H1 (cell line): Measurements from ENCODE around the gene TMC6. TPM values are rescaled to one million over a fixed set of nuclear protein-coding genes. Genes with fewer than 3 reads are reported as not detected.

Experiments
- CTCF ChIA-PET: fragments of 300-600 bp; sonication (Branson Sonifier 250); formaldehyde crosslinking; loops from one replicate; lab custom pipeline; 2021; ENCODE audit not compliant: partially characterized antibody; lab: Charles Lee
- POLR2A ChIA-PET: fragments of 300-600 bp; sonication (Branson Sonifier 250); formaldehyde crosslinking; loops from one replicate; lab custom pipeline; 2021; ENCODE audit warnings: inconsistent platforms; ENCODE audit not compliant: partially characterized antibody; lab: Charles Lee
- DNase-seq, 2 experiments: peaks; one replicate each; pipeline versions ENCODE4 v3.0.0 to v3.0.0-alpha.2; 2010 to 2022; ENCODE audit warnings: low spot score in 2 of 2, low read depth in 1 of 2, mixed read lengths in 1 of 2
- FAIRE-seq: peaks from 2 replicates; lab custom pipeline; 2011; peaks lifted over from hg19 to GRCh38; lab: Jason Lieb, UNC
- H2AFZ ChIP-seq: 2 replicates; pipeline ENCODE4 v1.8.1; 2012; ENCODE audit warnings: low read length, inconsistent platforms
- H2AK5ac ChIP-seq: 2 replicates; pipeline ENCODE4 v1.6.1; 2013; ENCODE audit warnings: low read depth, low read length
- H2BK120ac ChIP-seq: replicated peaks from 2 replicates; pipeline ENCODE3; 2013; ENCODE audit warnings: low read depth, low read length, inconsistent platforms
- H2BK12ac ChIP-seq: 2 replicates; pipeline ENCODE4 v1.6.1; 2013; ENCODE audit warnings: low read depth, low read length
- H2BK15ac ChIP-seq: 2 replicates; pipeline ENCODE4 v1.6.1; 2013; ENCODE audit warnings: low read length
- H2BK20ac ChIP-seq: 2 replicates; pipeline ENCODE4 v1.6.1; 2013; ENCODE audit warnings: low read length
- H2BK5ac ChIP-seq: 2 replicates; pipeline ENCODE4 v1.6.1; 2013; ENCODE audit warnings: low read depth, low read length
- H3K14ac ChIP-seq: 2 replicates; pipeline ENCODE4 v1.6.1; 2013; ENCODE audit warnings: inconsistent platforms; ENCODE audit not compliant: insufficient read length
- H3K18ac ChIP-seq: 2 replicates; pipeline ENCODE4 v1.6.1; 2013; ENCODE audit warnings: low read length; ENCODE audit errors: extremely low read depth
- H3K23ac ChIP-seq: 2 replicates; pipeline ENCODE4 v1.6.1; 2013; ENCODE audit warnings: inconsistent platforms; ENCODE audit not compliant: insufficient read length
- H3K23me2 ChIP-seq: 2 replicates; pipeline ENCODE4 v1.6.1; 2013; ENCODE audit warnings: low read depth, low read length
- H3K27ac ChIP-seq: 2 replicates; pipeline ENCODE4 v1.6.1; 2011; ENCODE audit warnings: low read depth, low read length, inconsistent platforms
- H3K27me3 ChIP-seq, 4 experiments: replicated peaks in 1 of 4; 1 replicate in 1 of 4; 2 replicates in 3 of 4; pipeline versions ENCODE4 v1.6.1 to v1.8.1; 2011 to 2013; ENCODE audit warnings: low read length in 3 of 4, mild to moderate bottlenecking in 3 of 4, inconsistent platforms in 2 of 4, mixed read lengths in 2 of 4, moderate library complexity in 1 of 4; ENCODE audit not compliant: control insufficient read depth in 3 of 4, insufficient read depth in 3 of 4; ENCODE audit errors: extremely low read depth in 1 of 4
- H3K36me3 ChIP-seq, 4 experiments: 2 replicates each; pipeline versions ENCODE4 v1.6.1 to v1.8.1; 2011 to 2013; ENCODE audit warnings: mild to moderate bottlenecking in 4 of 4, low read length in 3 of 4, moderate library complexity in 2 of 4, control low read depth in 1 of 4, inconsistent platforms in 1 of 4; ENCODE audit not compliant: insufficient read depth in 4 of 4, control insufficient read depth in 2 of 4
- H3K4ac ChIP-seq: replicated peaks from 2 replicates; pipeline ENCODE3; 2013; ENCODE audit warnings: low read length, low read depth, mixed read lengths, inconsistent platforms; ENCODE audit not compliant: insufficient read length
- H3K4me1 ChIP-seq, 4 experiments: replicated peaks in 1 of 4; 1 replicate in 1 of 4; 2 replicates in 3 of 4; pipeline versions ENCODE4 v1.6.1 to v1.8.1; 2011 to 2013; ENCODE audit warnings: low read length in 3 of 4, inconsistent platforms in 2 of 4, mixed read lengths in 1 of 4; ENCODE audit not compliant: insufficient read depth in 4 of 4, control insufficient read depth in 3 of 4
- H3K4me2 ChIP-seq, 2 experiments: 2 replicates each; pipeline versions ENCODE4 v1.6.1 to v1.8.1; 2011 to 2013; ENCODE audit warnings: low read depth in 2 of 2, low read length in 2 of 2, control low read depth in 1 of 2, inconsistent platforms in 1 of 2, mild to moderate bottlenecking in 1 of 2; ENCODE audit not compliant: insufficient read depth in 1 of 2
- H3K4me3 ChIP-seq, 4 experiments: fragments of 200-600, 300-600 bp in 1 of 4; sonication (generic), shearing (Covaris generic), sonication (Bioruptor Twin) in 1 of 4; 2 replicates each; pipeline versions ENCODE4 v1.5.1 to v1.8.1; 2011 to 2016; ENCODE audit warnings: low read length in 4 of 4, low read depth in 3 of 4, control low read depth in 2 of 4, inconsistent platforms in 2 of 4, mild to moderate bottlenecking in 2 of 4, mixed read lengths in 1 of 4, moderate library complexity in 1 of 4; ENCODE audit not compliant: insufficient read depth in 2 of 4; ENCODE audit errors: extremely low read depth in 1 of 4
- H3K56ac ChIP-seq: replicated peaks from 2 replicates; pipeline ENCODE3; 2013; ENCODE audit warnings: low read depth, mild to moderate bottlenecking, mixed read lengths, low read length, inconsistent platforms; ENCODE audit not compliant: insufficient read length
- H3K79me1 ChIP-seq: 2 replicates; pipeline ENCODE4 v1.6.1; 2013; ENCODE audit warnings: low read depth, low read length, control low read depth
- H3K79me2 ChIP-seq, 2 experiments: 2 replicates each; pipeline versions ENCODE4 v1.6.1 to v1.8.1; 2012 to 2013; ENCODE audit warnings: low read length in 2 of 2, mild to moderate bottlenecking in 2 of 2, inconsistent platforms in 1 of 2; ENCODE audit not compliant: insufficient read depth in 2 of 2, control insufficient read depth in 1 of 2
- H3K9ac ChIP-seq, 4 experiments: replicated peaks in 1 of 4; 1 replicate in 1 of 4; 2 replicates in 3 of 4; pipeline versions ENCODE4 v1.6.1 to v1.8.1; 2011 to 2013; ENCODE audit warnings: low read depth in 3 of 4, low read length in 3 of 4, control low read depth in 2 of 4, mild to moderate bottlenecking in 2 of 4, moderate library complexity in 2 of 4, inconsistent platforms in 1 of 4; ENCODE audit errors: extremely low read depth in 1 of 4
- H3K9me3 ChIP-seq, 2 experiments: 2 replicates each; pipeline versions ENCODE4 v1.6.1 to v1.8.1; 2012 to 2013; ENCODE audit warnings: mild to moderate bottlenecking in 2 of 2, moderate library complexity in 2 of 2, control low read depth in 1 of 2, inconsistent platforms in 1 of 2, low read depth in 1 of 2, low read length in 1 of 2, mixed read lengths in 1 of 2; ENCODE audit not compliant: insufficient read depth in 2 of 2
- H4K20me1 ChIP-seq, 2 experiments: replicated peaks in 1 of 2; 2 replicates each; pipeline versions ENCODE3 to v1.8.1; 2011 to 2013; ENCODE audit warnings: inconsistent platforms in 2 of 2, low read length in 2 of 2, mild to moderate bottlenecking in 1 of 2; ENCODE audit not compliant: insufficient read depth in 2 of 2, control insufficient read depth in 1 of 2
- H4K5ac ChIP-seq: 2 replicates; pipeline ENCODE4 v1.6.1; 2013; ENCODE audit warnings: low read length, low read depth, mixed read lengths, inconsistent platforms; ENCODE audit not compliant: insufficient read length
- H4K8ac ChIP-seq: 2 replicates; pipeline ENCODE4 v1.8.0; 2013; ENCODE audit warnings: mild to moderate bottlenecking, moderate library complexity, low read length, inconsistent platforms; ENCODE audit not compliant: insufficient read depth; ENCODE audit errors: extremely low read depth
- H4K91ac ChIP-seq: replicated peaks from 2 replicates; pipeline ENCODE3; 2013; ENCODE audit warnings: low read length, mixed read lengths, inconsistent platforms; ENCODE audit not compliant: insufficient read length
- ASH2L ChIP-seq: fragments of 200-600, 300-600 bp; sonication (generic); IDR thresholded peaks from one replicate; pipeline ENCODE4 v1.7.1; 2017; ENCODE audit warnings: low read length
- BACH1 ChIP-seq: IDR thresholded peaks from 2 replicates; pipeline ENCODE4 v1.6.1; 2012; ENCODE audit warnings: low read length, improper control_type of control experiment
- CEBPB ChIP-seq: IDR thresholded peaks from 2 replicates; pipeline ENCODE4 v1.6.1; 2012; ENCODE audit warnings: low read depth, low read length
- CREB1 ChIP-seq: IDR thresholded peaks from 2 replicates; pipeline ENCODE4 v1.6.1; 2012; ENCODE audit warnings: inconsistent platforms
- EGR1 ChIP-seq: IDR thresholded peaks from 2 replicates; pipeline ENCODE4 v1.6.1; 2011; ENCODE audit warnings: low read depth, low read length, borderline replicate concordance
- EP300 ChIP-seq, 2 experiments: IDR thresholded peaks; 1 replicate in 1 of 2; 2 replicates in 1 of 2; pipeline ENCODE4 v1.6.1; 2011 to 2012; ENCODE audit warnings: low read depth in 2 of 2, low read length in 2 of 2, mild to moderate bottlenecking in 2 of 2, borderline replicate concordance in 1 of 2, inconsistent platforms in 1 of 2, moderate library complexity in 1 of 2
- HDAC2 ChIP-seq, 2 experiments: fragments of 300-600 bp in 1 of 2; sonication (generic) in 1 of 2; IDR thresholded peaks; 2 replicates each; pipeline ENCODE4 v1.6.1; 2011 to 2012; ENCODE audit warnings: low read depth in 2 of 2, low read length in 2 of 2, mild to moderate bottlenecking in 2 of 2, moderate library complexity in 2 of 2, borderline replicate concordance in 1 of 2, inconsistent platforms in 1 of 2
- HDAC6 ChIP-seq: IDR thresholded peaks from one replicate; pipeline ENCODE4 v1.7.1; 2012; ENCODE audit warnings: low read depth, mild to moderate bottlenecking, inconsistent platforms, low read length, moderate library complexity
- POLR2A ChIP-seq, 2 experiments: IDR thresholded peaks; 1 replicate in 1 of 2; 2 replicates in 1 of 2; pipeline ENCODE4 v1.6.1; 2011; ENCODE audit warnings: low read depth in 2 of 2, low read length in 2 of 2, mild to moderate bottlenecking in 2 of 2; ENCODE audit errors: control extremely low read depth in 1 of 2
- RFX5 ChIP-seq: IDR thresholded peaks from 2 replicates; pipeline ENCODE4 v1.6.1; 2011; ENCODE audit warnings: low read depth, low read length, improper control_type of control experiment, borderline replicate concordance
- RNF2 ChIP-seq: fragments of 200-900, 300-1000 bp; sonication (generic); IDR thresholded peaks from 2 replicates; pipeline ENCODE4 v1.7.1; 2016; ENCODE audit warnings: borderline replicate concordance, low read depth, mild to moderate bottlenecking, antibody characterized with exemption, low read length; ENCODE audit not compliant: poor library complexity, severe bottlenecking; ENCODE audit errors: missing control alignments
- WGBS, 2 experiments: shearing (Covaris generic) in 1 of 2; methylation state at CpG; one replicate each; pipeline versions ENCODE4 v1.1.6 to v1.1.7; 2013 to 2015; ENCODE audit warnings: low lambda C conversion rate in 2 of 2, mixed read lengths in 2 of 2, inconsistent platforms in 1 of 2, low coverage in 1 of 2, missing lambda C conversion rate in 1 of 2; ENCODE audit not compliant: insufficient replicate concordance in 2 of 2, insufficient coverage in 1 of 2, insufficient read length in 1 of 2; ENCODE audit errors: extremely low coverage in 1 of 2, missing lambda C conversion rate in 1 of 2; 5-methylcytosine and 5-hydroxymethylcytosine counted together
- polyA plus RNA-seq, 7 experiments: library from polyadenylated mRNA; depleted of rRNA in 3 of 7; stranded (reverse) in 5 of 7; unstranded in 2 of 7; fragments of >200 nt in 5 of 7; fragments of 200-250 nt in 2 of 7; gene quantifications; 1 replicate in 5 of 7; 2 replicates in 1 of 7; 4 replicates in 1 of 7; pipeline versions ENCODE4 v1.2.1 to v1.2.3, GENCODE V29; 2011 to 2013; ENCODE audit warnings: missing spikeins in 2 of 7, mixed read lengths in 2 of 7
- total RNA-seq: library from RNA; stranded (reverse); fragmentation: NEBNext Ultra II Directional; extraction: Animal tissue kit (Norgen Biotek cat#: 25700); gene quantifications from 2 replicates; pipeline ENCODE4 v1.2.1, GENCODE V29; 2021
- TF ChIP-seq, protein P1 (sequence below): IDR thresholded peaks from 2 replicates; pipeline ENCODE4 v1.6.1; 2011; ENCODE audit warnings: low read depth, mild to moderate bottlenecking, low read length; ENCODE audit not compliant: insufficient read depth

Gene TMC6
- total and polyA plus RNA-seq, 2 of the 8 experiments (the other 6 are each of a cell fraction or from before 2014, with no cell fraction given), result 39.4 to 77.6 TPM

DNA sequence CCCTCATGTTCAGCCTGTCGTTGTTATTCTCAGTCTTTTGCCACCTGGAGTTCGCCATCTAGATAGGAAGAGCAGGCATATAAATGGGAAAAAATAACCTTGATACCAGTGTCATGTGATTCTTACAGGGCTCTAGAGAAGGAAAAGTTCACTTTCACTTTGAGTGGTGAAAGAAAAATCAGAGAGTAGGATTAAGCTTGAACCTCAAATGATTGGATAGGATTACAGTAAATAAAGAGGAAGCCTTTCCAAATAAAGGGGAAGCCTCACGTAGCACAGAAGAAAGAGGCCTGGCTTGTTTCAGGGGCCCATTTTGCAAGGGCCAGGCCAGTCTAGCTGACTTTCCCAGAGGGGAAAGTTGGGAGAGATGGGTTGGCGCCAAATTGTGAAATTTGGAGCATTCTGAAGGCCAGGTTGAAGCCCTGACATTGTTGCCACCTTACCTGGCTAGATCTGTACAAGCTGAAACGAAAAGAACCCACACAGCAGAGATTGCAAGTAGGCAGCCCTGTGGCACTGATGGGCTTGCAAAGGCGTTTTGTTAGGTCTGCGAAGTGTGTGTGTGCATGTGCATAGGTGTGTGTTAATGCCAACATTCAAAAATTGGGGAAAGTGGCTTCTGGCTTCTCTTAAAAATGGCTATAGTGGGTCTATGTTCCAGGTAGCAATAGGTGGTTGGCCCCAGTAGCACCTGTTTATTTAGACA is 38.8 kb downstream of the TMC6 start:
- Histone ChIP-seq H3K18ac (no peak overlapping the region), H2BK120ac (no peak overlapping the region), H3K27ac (no peak overlapping the region), H3K4me1 (no peaks in the 10 kb centered on the region), H4K8ac (no peak overlapping the region), H3K9me3 (no peaks in the 10 kb centered on the region), H3K4me2 (no peak overlapping the region), H2AFZ (no peak overlapping the region), H2AK5ac (no peak overlapping the region), H4K5ac (no peak overlapping the region), H3K4me3 (no peak overlapping the region), H3K79me2 (no peaks in the 10 kb centered on the region), H3K27me3 (no peaks in the 10 kb centered on the region), H3K4ac (no peak overlapping the region), H3K9ac (no peak overlapping the region), H3K79me1 (no peaks in the 10 kb centered on the region), H3K14ac (no peak overlapping the region), H3K23ac (no peak overlapping the region), H4K91ac (no peak overlapping the region), H3K56ac (no peak overlapping the region), H2BK12ac (no peak overlapping the region), H3K36me3 (peaks cover 21 to 66% (median 52%) of the 10 kb centered on the region in 4 experiments), H3K23me2 (no peaks in the 10 kb centered on the region), H4K20me1 (peaks cover 0 to 4% of the 10 kb centered on the region in 2 experiments), H2BK5ac (no peak overlapping the region), H2BK15ac (no peak overlapping the region), H2BK20ac (no peak overlapping the region)
- WGBS, 2 experiments, result 90% methylated on average over 7 of the region's 7 CpGs; no CpG with 5 or more reads in 1 of the 2 experiments
- no peak for FAIRE-seq
- DNase-seq, result no peak
- ChIA-PET POLR2A (interaction anchor here (0.9 kb wide), 1 partner anchor 13 kb away, joined by 4 read pairs; no protein-coding TSS in a partner anchor), CTCF (interaction anchor here (0.8 to 1.1 kb wide), 2 partner anchors 45 to 116 kb away, joined by 3 read pairs; no protein-coding TSS in a partner anchor)
- no peak for TF ChIP-seq RFX5
- TF ChIP-seq EP300 (IDR thresholded peaks at IDR 0.05; ENCODE audit: borderline replicate concordance in 1 of 2, low read depth in 2 of 2, low read length in 2 of 2), result no peak
- TF ChIP-seq, protein P1, sequence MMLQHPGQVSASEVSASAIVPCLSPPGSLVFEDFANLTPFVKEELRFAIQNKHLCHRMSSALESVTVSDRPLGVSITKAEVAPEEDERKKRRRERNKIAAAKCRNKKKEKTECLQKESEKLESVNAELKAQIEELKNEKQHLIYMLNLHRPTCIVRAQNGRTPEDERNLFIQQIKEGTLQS, result no peak
- no peak for TF ChIP-seq BACH1
- TF ChIP-seq ASH2L, result no peak
- no peak for TF ChIP-seq HDAC2 (IDR thresholded peaks at IDR 0.05; ENCODE audit: borderline replicate concordance in 1 of 2, low read depth in 2 of 2, low read length in 2 of 2)
- no peak for TF ChIP-seq HDAC6
- no peak for TF ChIP-seq POLR2A (IDR thresholded peaks at IDR 0.05; ENCODE audit: control extremely low read depth in 1 of 2, low read depth in 2 of 2, low read length in 2 of 2)
- TF ChIP-seq CREB1, result no peak
- no peak for TF ChIP-seq CEBPB
- no peak for TF ChIP-seq RNF2
- no peak for TF ChIP-seq EGR1
